ENCODE results near the gene FGF8.

Gene FGF8

DNA sequence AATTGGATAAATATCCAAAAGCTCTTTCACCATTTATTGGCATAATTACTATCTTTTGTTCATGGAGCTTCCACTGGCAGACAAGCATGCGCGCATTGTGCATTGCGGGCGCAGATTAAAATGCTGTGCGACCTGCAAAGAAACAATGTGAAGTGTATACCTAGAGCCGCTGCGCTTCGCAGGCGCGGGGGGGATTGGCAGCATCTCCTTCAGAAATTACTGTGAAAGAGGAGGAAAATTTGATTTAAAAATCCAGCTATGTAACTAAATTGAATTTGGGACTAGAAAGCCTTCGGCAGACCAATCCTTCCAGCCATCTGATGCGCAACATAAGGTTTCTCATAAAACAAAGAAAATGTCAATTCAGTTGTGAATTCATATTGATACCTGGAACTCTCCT lies 17.6 kb upstream of the FGF8 start:
- TF ChIP-seq GATA3 (IDR thresholded peaks at IDR 0.05; ENCODE audit: low read depth, low read length), result no peak
- no peak for TF ChIP-seq GATA2 (IDR thresholded peaks at IDR 0.05; ENCODE audit: low read depth, low read length)

DNA sequence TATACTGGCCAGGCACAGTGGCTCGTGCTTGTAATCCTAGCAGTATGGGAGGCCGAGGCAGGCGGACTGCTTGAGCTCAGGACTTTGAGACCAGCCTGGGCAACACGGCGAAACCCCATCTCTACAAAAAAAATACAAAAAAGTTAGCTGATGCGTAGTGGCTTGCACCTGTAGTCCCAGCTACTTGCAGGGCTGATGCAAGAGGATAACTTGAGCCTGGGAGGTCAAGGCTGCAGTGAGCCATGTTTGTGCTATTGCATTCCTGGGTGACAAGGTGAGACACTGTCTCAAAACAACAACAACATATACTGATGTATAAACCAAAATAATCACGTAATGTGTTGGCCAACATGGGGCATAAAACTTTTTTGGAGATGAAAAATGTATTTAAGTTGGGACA lies 13.8 kb upstream of the FGF8 start:
- TF ChIP-seq GATA3 (IDR thresholded peaks at IDR 0.05; ENCODE audit: low read depth, low read length), result no peak
- TF ChIP-seq GATA2 (IDR thresholded peaks at IDR 0.05; ENCODE audit: low read depth, low read length), result no peak

DNA sequence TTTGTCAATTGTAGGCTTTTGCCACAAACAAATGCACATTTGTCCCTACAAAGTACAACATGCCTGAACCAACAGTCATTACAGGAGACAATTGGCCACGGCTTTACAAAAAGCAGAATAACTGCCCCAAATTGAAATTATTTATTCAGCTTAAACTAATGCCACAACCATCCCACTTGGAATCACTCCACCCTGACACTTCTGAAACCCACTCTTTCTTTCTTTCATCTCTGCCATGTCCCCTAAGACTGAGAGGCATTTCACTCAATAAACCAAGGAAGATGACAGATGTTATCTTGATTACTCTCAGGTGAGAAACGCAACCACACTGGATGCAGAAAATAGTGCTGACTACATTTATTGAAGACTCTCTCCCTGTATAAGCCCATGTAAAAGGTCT lies 9.9 kb upstream of the FGF8 start:
- TF ChIP-seq GATA2 (IDR thresholded peaks at IDR 0.05; ENCODE audit: low read depth, low read length) (no peak), GATA3 (IDR thresholded peaks at IDR 0.05; ENCODE audit: low read depth, low read length) (no peak)

DNA sequence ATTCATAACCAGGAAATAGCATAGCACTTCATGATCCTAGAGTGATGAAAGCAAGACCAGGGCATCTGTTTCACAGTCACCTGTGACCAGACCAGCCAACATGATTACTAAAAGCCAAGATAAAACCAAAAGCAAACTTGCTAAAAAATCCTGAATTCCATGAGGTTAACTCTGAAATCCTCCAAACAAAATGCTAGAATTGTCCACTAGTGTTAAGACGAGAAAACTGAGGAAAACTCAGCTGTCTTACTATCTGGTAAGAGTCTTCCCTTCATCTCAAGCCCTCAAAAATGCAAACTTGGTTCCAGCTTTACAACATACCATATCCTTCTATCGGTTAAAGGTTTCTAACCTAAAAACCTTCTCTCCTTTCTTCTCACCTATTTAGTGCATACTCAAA lies 8.6 kb upstream of the FGF8 start:
- no peak for TF ChIP-seq GATA2 (IDR thresholded peaks at IDR 0.05; ENCODE audit: low read depth, low read length)
- TF ChIP-seq GATA3 (IDR thresholded peaks at IDR 0.05; ENCODE audit: low read depth, low read length), result no peak

DNA sequence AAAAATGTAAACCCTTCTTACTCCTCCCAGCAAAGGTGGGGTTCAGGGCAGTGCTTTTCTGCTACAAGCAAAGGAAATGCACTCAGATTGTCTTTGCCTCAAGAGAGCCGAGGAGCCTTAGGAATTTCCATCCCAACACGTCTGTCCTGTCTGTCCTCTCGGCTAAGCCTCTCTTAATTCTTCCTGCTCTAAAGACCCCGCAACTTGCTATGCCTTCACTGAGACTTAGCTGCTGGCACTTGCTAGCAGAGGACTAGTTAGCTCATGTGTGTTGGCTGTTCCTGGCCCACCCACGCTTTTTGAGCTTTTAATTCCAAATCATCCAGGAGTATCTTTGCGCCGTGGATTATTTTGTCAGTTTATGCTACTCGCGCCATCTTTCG lies 7.8 kb upstream of the FGF8 start:
- TF ChIP-seq GATA2 (IDR thresholded peaks at IDR 0.05; ENCODE audit: low read depth, low read length), result no peak
- TF ChIP-seq GATA3 (IDR thresholded peaks at IDR 0.05; ENCODE audit: low read depth, low read length), result no peak

DNA sequence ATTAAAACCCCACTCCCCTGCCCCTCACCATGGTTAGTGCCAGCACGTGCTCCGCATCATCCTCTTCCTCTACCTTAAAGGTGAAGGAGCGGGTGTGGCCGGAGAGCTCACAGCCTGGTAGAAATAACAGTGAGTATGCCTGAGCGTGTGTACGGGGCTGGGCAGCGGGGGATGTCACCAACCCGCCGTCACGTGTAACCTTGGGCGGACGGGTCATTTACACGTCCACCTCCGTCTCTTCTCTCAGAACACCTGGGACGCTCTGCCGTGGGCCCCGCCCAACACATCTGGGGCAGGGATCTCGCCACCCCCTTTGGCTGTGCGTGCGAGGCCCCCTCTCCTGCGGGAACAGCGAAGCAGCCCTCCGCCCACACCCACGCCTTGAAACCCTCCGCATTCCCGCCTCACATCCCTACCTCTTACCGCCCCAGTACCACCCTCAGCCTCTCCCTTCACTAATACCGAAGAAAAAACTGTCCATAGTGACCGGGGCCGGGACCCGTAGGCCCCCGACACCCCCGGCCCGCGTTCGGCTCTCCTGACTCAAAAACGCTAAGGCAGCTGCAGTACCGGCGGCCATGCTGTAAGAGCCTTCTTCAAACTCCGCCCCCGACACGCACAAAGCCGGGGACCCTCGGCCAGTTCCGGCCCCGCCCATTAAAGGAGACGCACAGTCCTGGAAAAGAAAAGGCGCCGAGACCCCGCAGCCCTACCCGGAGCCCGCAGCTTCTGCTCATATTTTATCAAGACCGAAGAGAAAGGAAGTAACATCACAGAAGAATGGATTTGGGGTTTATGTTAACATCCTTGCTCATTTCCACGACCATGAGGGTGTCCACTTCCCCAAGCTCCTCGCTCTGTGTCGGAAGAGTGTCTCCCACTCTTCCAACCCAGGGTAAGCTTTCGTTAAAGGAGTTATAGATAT lies 7.2 kb upstream of the FGF8 start, which contains the start of gene NPM3:
NPM3 (minus strand) TSS at position 636 of the 925 bp plus-strand sequence; CDS start at position 580, 56 bp downstream.
- no peak for TF ChIP-seq GATA2 (IDR thresholded peaks at IDR 0.05; ENCODE audit: low read depth, low read length)
- TF ChIP-seq GATA3 (IDR thresholded peaks at IDR 0.05; ENCODE audit: low read depth, low read length), result no peak

DNA sequence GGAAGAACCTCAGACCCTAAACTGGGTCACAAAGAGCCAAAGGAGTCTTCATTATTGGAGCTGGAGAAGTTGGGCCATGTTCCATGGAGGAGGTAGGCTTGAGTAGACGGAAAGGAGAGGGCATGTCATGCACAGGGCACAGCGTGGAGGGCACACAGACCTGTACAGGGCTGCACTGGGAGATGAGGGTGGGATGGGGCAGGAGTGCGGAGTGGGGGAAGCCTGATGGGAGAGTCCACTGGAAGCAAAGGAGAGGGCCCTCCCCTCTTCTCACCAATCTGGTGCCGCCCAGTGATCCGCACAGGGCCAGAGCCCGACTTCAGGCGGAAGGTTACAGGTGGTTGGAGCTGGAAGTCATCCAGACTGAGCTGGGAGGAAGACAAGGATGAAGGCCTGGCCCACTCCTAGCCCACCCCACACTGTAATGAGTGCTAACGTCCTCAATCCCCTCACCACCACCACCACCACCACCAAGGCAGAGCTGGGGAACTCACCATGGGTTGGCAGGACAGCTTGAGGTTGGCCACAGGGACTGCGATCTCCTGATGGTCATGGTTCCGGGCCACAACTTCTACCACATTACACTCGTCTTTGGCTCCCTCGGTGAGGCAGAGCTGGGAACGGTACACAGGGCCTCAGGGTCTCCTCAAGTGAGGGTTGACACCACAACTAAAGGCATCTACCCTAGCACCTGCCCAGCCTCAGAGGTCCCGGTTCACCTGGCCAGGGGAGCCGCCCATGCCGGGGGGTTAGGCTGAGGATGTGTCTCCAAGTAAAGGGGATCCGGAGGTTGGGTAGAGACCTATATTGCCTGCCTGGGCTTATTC lies 6.3 kb upstream of the FGF8 start:
- TF ChIP-seq GATA3 (IDR thresholded peaks at IDR 0.05; ENCODE audit: low read depth, low read length) (no peak), GATA2 (IDR thresholded peaks at IDR 0.05; ENCODE audit: low read depth, low read length) (no peak)

DNA sequence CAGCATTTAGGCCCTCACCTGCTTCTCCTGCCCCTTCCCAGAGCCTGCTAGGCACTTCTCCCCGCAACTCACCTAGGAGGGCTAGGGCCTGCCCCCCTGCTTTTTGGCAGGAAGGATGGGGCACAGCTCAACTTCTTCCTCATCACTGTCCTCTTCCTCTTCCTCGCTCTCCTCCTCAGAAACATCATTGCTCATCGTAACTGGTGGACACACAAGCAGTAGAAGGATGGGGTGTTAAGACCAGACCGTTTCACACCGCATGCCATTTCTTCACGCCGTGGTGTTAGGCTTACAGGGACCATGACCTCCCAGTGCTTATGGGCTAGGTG lies 5.7 kb upstream of the FGF8 start:
- TF ChIP-seq GATA2 (IDR thresholded peaks at IDR 0.05; ENCODE audit: low read depth, low read length), result no peak
- no peak for TF ChIP-seq GATA3 (IDR thresholded peaks at IDR 0.05; ENCODE audit: low read depth, low read length)

DNA sequence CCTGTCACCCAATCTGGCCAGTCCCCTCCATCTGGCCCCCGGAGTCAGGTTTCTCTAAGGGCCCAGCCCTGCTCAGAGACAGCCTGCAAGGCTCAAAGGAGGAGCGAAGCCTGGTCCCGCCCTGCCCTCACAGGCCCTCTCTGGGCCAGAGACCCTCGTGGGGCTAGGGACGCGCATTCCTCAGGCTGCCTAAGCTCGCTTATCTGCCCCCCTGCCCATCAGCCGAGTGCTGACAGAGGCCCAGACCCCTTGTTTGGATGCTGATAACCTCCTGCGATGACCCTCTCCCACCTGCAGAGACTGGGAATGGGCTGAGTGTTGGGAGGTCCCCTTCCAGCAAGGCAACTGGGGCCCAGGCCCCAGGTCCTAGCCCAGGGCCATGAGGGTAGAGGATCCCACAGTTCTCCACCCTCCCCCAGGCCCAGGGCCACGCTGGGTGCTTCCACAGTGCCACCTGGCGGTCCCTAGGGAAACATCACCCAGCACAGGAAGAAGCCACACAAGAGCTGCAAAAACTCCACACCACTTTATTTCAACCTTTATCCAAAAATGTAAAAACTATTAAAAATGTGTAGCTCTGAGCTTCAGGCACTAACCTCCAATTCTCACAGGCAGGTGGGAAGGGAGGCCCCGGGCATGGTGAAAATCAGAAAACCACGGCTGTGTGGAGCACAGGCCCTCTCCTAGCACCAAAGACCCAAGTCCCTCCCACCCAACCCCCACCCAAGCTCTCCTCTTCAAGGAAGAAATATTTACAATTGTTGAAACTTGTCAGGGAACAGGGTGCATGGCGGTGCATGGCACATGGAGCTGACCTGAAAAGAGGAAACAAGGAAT lies 5.1 kb upstream of the FGF8 start:
- TF ChIP-seq GATA2 (IDR thresholded peaks at IDR 0.05; ENCODE audit: low read depth, low read length) (no peak), GATA3 (IDR thresholded peaks at IDR 0.05; ENCODE audit: low read depth, low read length) (no peak)

DNA sequence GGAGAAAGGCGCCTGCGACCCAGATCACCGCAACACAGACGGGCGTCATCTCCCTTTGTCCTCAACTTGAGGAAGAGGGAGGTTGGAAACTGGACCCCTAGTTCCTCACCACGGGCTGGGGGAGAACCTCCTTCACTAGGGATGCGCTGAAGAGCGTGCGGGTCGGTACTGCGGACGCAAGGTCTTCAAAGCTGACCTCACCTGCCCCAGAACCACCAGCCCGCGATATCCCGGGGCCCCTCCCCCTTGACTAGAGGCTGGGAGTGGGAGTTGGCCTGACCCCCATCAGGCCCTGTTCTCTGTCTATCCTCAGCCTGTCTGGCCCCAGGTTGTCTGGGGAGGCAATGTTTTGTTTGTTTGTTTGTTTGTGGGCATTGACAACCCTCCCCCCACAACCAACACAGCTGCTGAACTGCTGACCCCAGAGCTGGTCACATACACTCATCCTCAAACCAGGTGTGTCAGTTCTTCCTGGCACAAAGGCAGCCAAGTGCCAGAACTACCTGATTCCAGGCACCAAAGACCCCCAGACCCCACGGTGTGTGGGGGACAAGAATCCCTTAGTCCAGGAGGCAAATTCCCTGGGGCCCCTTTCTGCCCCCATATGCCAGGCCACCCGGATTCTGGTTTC lies 4.4 kb upstream of the FGF8 start:
- TF ChIP-seq GATA2 (IDR thresholded peaks at IDR 0.05; ENCODE audit: low read depth, low read length) (no peak), GATA3 (IDR thresholded peaks at IDR 0.05; ENCODE audit: low read depth, low read length) (no peak)

DNA sequence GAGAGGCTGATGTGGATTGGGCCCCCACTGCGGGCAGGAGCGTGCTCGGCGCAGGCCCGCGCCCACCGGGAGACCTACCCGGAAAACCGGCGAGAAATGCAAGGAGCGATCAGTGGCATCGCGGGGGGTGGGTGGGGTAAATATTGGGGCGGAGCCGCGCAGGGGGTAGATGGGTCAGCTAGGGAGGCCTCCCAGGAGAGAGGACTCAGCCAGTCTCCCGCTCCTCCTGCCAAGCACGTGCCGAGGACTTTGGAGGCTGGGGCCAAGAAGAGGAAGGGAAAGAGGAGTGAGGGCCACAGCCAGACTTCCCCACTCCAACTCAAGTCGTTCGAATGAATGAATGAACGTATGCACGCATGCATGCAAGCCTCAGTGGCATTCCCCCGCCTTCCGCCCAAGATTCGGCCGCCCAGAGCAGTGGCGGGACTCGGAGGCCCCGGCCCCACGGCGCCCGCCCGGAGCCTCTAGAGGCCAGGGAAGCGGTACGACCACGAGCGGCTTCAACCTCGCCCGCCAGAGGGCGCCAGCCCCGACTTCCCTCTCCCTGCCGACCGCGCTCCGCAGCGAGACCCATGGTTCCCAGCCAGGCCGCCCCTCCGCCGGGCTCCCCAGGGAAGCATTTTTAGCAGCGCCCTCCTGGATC lies 3.8 kb upstream of the FGF8 start:
- TF ChIP-seq GATA3 (IDR thresholded peaks at IDR 0.05; ENCODE audit: low read depth, low read length), result no peak
- no peak for TF ChIP-seq GATA2 (IDR thresholded peaks at IDR 0.05; ENCODE audit: low read depth, low read length)

DNA sequence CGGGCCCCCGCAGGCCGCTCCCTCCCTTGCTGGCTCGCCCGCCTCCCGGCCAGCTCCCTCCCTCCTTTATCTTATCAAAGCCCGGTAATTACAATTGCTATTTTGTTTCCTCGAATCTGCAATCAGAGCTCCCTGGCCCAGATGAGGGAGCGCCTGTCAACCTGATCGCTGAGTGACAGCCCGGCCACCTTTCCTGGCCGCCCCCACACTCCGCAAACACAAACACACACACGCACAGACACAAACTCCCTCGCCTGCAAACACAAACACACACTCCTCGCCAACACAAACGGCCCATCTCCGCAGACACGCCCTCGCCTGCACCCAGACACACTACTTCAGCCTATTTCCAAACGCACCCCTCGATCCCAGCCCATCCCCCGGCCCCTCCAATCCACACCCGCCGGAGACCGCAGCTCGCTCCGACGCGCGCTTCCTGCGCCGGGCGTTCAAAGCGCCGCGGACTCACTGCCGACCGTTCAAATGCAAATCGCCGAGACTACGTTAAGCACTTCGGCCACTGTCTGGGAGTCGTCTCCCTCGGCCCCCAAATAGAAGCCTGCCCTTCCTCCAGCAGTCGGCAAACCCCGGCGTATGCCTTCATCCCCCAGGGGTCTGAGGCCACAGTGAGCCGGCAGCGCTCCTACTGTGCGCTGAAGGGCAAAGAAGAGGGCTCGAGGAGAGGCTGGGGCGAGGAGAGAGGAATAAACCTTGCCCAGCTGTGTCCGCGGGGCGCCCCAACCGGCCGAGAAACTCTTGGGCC lies 3.0 kb upstream of the FGF8 start:
- no peak for TF ChIP-seq GATA3 (IDR thresholded peaks at IDR 0.05; ENCODE audit: low read depth, low read length)
- TF ChIP-seq GATA2 (IDR thresholded peaks at IDR 0.05; ENCODE audit: low read depth, low read length), result no peak
